Cardiac muscle cell (in vitro differentiated cells and primary cell): ENCODE results near the gene PDCL3. TPM values are rescaled to one million over a fixed set of nuclear protein-coding genes. Genes with fewer than 3 reads are reported as not detected.

Experiments used
- DNase-seq, 2 donors: peaks; one replicate each; pipeline versions ENCODE4 v3.0.0 to v3.0.0-alpha.2; 2010 to 2017; ENCODE audit warnings: low read depth in 1 of 2, low spot score in 1 of 2
- H3K27ac ChIP-seq: fragments of 200-600 bp; sonication (generic); 2 replicates; pipeline ENCODE4 v1.5.1; 2016
- H3K27me3 ChIP-seq: fragments of 200-600 bp; sonication (generic); 2 replicates; pipeline ENCODE4 v1.6.0; 2016; ENCODE audit warnings: control low read depth
- H3K36me3 ChIP-seq: fragments of 200-600 bp; sonication (generic); 2 replicates; pipeline ENCODE4 v1.5.1; 2016; ENCODE audit warnings: control low read depth
- H3K4me1 ChIP-seq: fragments of 200-600 bp; sonication (generic); 2 replicates; pipeline ENCODE4 v1.8.1; 2017; ENCODE audit warnings: low read depth, mild to moderate bottlenecking, mixed run types
- H3K4me3 ChIP-seq: fragments of 200-600 bp; sonication (generic); 2 replicates; pipeline ENCODE4 v1.5.1; 2016; ENCODE audit warnings: mild to moderate bottlenecking
- H3K9me3 ChIP-seq: fragments of 200-600 bp; sonication (generic); 2 replicates; pipeline ENCODE4 v1.5.1; 2017; ENCODE audit warnings: low read depth, mild to moderate bottlenecking, control low read depth
- polyA plus RNA-seq: library from polyadenylated mRNA; unstranded; fragments of >200 nt; fragmentation: Nextera tagmentation; extraction: Ambion mirVana; gene quantifications from 2 replicates; pipeline ENCODE4 v1.2.1, GENCODE V29; 2016
- total RNA-seq: library from RNA; depleted of rRNA; stranded (reverse); fragments of >200 nt; gene quantifications from 2 replicates; pipeline ENCODE4 v1.2.3, GENCODE V29; 2016
- TF ChIP-seq, protein P1 (sequence below): IDR thresholded peaks from 2 replicates; pipeline ENCODE4 v1.5.1; 2012; ENCODE audit warnings: low read depth, mild to moderate bottlenecking, low read length

Gene PDCL3
- total and polyA plus RNA-seq, 2 experiments from 2014 or later: 20.9 to 33.1 TPM

DNA sequence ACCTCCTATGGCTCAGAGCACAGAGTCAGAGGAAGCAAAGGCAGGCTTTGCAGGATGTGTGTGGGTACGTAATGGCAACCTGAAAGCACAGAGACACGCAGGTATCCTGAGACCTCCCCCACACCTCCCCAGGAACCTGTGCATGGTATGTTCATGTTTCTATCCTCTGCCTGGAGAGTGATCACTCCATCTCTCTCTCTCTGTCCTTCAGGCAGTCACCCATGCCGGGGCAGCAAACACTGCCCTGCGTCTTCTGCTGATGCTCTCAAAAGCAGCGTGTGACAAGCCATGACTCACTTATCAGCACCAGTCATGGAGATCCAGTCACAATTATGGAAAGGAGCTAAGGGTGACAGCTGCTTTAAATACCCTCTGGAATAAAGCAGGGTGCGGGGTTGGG, 52.7 kb downstream of the PDCL3 start:
- no peak overlapping the region for H3K27ac ChIP-seq
- no peaks in the 10 kb centered on the region for H3K27me3 ChIP-seq
- DNase-seq: no peak
- H3K9me3 ChIP-seq: no peaks in the 10 kb centered on the region
- H3K4me1 ChIP-seq: no peaks in the 10 kb centered on the region
- no peak overlapping the region for H3K4me3 ChIP-seq
- H3K36me3 ChIP-seq: no peaks in the 10 kb centered on the region
- TF ChIP-seq, protein P1, sequence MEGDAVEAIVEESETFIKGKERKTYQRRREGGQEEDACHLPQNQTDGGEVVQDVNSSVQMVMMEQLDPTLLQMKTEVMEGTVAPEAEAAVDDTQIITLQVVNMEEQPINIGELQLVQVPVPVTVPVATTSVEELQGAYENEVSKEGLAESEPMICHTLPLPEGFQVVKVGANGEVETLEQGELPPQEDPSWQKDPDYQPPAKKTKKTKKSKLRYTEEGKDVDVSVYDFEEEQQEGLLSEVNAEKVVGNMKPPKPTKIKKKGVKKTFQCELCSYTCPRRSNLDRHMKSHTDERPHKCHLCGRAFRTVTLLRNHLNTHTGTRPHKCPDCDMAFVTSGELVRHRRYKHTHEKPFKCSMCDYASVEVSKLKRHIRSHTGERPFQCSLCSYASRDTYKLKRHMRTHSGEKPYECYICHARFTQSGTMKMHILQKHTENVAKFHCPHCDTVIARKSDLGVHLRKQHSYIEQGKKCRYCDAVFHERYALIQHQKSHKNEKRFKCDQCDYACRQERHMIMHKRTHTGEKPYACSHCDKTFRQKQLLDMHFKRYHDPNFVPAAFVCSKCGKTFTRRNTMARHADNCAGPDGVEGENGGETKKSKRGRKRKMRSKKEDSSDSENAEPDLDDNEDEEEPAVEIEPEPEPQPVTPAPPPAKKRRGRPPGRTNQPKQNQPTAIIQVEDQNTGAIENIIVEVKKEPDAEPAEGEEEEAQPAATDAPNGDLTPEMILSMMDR: no peak

DNA sequence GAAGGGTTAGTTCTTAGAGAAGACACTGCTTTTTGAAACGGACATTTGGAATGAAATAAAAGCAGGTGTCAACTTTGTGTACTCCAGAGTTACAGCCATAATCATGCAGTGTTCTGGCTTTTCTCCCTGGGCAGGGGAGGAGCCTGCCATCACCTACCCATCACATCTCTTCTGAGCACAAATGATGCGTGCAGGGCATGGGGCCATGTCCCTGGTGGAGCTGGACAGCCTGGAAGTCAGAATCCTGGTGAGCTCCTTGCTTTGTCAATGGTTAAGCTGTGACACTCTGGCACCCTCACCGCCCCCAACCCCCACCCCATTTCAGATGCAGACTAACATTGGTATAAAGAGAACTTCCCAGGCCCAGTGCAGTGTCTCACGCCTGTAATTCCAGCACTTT, 53.1 kb downstream of the PDCL3 start:
- Histone ChIP-seq H3K9me3 (no peaks in the 10 kb centered on the region), H3K27me3 (no peaks in the 10 kb centered on the region), H3K36me3 (no peaks in the 10 kb centered on the region), H3K27ac (no peak overlapping the region), H3K4me1 (no peaks in the 10 kb centered on the region), H3K4me3 (no peak overlapping the region)
- TF ChIP-seq, protein P1: no peak
- no peak for DNase-seq

DNA sequence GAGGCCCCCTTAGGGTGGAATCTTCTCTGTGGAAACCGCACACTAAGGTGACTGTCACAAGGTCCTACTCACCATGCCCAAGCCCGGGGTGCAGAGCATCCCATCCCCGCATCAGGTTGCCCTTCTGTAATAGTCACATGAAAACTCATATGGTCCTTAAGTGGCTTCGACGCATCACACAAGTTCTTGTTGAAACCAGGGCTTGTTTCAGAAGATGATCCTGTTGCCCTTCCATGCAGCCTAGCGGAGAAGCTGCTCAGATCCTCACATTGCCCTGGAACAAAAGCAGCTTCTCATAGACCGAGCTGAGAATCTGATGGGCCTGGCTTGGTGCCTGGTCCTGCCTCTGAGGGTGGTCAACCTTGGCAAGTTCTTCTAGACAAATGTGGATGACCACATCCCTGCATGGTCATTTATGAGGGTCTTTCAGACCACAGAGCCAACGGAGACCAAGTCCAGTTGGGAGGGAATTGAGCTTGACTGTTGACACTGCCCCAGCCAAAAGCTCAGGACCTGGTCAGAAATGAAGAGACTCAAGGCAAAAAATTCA, 54.1 kb downstream of the PDCL3 start:
- Histone ChIP-seq H3K27ac (no peak overlapping the region), H3K4me1 (no peaks in the 10 kb centered on the region), H3K9me3 (no peaks in the 10 kb centered on the region), H3K27me3 (no peaks in the 10 kb centered on the region), H3K36me3 (no peaks in the 10 kb centered on the region), H3K4me3 (no peak overlapping the region)
- DNase-seq: no peak
- TF ChIP-seq, protein P1: no peak

DNA sequence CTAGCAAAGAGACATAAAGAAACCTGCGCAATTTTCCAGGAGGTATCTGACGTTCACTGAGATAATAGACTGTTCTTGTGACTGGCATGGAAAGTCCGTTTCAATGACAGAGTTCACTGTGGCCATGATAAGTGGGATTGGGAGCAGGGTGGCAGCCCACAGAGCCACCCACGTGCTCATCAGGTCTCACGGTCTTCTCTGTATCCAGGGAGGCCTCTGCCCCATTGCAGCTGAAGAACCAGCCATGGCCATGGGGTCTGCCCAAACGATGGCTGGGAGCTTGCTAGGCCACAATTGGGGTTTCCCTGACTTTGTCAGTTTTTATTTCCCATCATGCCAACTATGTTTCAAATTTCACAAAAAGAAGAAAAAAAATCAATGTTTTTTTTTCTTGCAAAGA, 57.2 kb downstream of the PDCL3 start:
- TF ChIP-seq, protein P1: no peak
- no peaks in the 10 kb centered on the region for H3K27me3 ChIP-seq
- no peaks in the 10 kb centered on the region for H3K9me3 ChIP-seq
- H3K4me1 ChIP-seq: no peaks in the 10 kb centered on the region
- no peak overlapping the region for H3K27ac ChIP-seq
- no peaks in the 10 kb centered on the region for H3K36me3 ChIP-seq
- no peak overlapping the region for H3K4me3 ChIP-seq
- DNase-seq: no peak

DNA sequence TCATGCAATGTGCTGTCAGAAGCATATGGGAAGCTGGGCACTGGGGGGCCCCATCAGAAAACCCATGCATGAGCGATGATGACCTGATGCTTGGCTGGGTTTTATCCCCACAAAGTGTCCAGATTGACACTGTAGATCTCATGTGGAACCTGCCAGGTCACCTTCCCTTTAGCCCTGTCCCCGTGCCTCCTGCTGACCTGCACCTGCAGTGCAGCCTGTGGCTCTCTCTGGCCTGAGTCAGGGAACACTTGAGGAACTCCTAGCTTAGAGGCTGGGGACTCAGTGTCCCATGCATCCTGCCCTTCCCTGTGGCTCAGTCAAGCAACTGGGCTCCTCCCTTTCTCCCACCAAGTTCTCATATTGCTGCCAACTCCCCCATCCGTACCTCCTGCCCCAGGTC, 57.7 kb downstream of the PDCL3 start:
- Histone ChIP-seq H3K27me3 (no peaks in the 10 kb centered on the region), H3K9me3 (no peaks in the 10 kb centered on the region), H3K36me3 (no peaks in the 10 kb centered on the region), H3K4me3 (no peak overlapping the region), H3K4me1 (no peaks in the 10 kb centered on the region), H3K27ac (no peak overlapping the region)
- TF ChIP-seq, protein P1: no peak
- DNase-seq: no peak

DNA sequence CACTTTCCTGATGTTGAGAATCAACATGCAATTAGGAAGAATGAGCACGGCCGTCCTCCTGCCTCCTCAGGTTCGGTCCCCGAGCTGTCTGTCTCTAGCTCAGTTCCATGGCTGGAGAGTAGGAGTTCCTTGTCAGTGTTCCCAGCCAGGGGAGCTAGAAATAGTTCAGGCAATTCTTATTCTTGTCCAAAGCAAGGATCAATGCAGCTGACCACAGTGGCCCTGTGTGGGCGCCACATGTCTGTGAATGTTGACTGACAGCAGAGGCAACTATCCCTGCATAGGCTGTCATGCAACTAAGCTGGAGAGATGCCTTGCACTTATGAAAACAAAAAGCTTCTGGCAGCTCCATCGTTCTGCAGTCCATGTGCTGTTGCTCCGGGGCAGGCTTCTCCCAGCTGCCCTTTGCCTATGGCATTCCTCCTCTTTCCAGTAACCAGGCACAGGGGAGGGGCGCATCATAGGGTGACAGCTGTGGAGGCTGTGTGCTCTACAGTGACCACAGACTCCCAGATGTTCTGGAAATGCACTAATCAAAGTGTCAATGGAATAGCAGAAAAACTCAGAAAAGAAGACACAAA, 58.7 kb downstream of the PDCL3 start:
- Histone ChIP-seq H3K4me3 (no peak overlapping the region), H3K27me3 (no peaks in the 10 kb centered on the region), H3K36me3 (no peaks in the 10 kb centered on the region), H3K9me3 (no peaks in the 10 kb centered on the region), H3K27ac (no peak overlapping the region), H3K4me1 (no peaks in the 10 kb centered on the region)
- TF ChIP-seq, protein P1: no peak
- no peak for DNase-seq
